ENCODE results near the gene OPCML. TPM values are rescaled to one million over a fixed set of nuclear protein-coding genes. Genes with fewer than 3 reads are reported as not detected.

Gene OPCML
- total RNA-seq, 1 donor from 2014 or later: 1.7 TPM

- Mint-ChIP-seq H3K36me3 (ENCODE audit: insufficient read depth) (no peaks in the 10 kb centered on the region), H3K4me1 (ENCODE audit: low read depth) (no peaks in the 10 kb centered on the region), H3K9me3 (ENCODE audit: low read depth) (no peaks in the 10 kb centered on the region), H3K27me3 (peaks cover 29% of the 10 kb centered on the region), H3K4me3 (ENCODE audit: low read depth) (no peak overlapping the region), H3K27ac (no peak overlapping the region)
- DNase-seq (ENCODE audit: low spot score, unreplicated experiment): no peak
- no peak for TF ChIP-seq CTCF (IDR thresholded peaks at IDR 0.05; ENCODE audit: unreplicated experiment)
Observed at GRCh38 chr11:132888226-132888625, 644.1 kb downstream of the OPCML start.

GRCh38 chr11:132886335-132886734, 646.0 kb downstream of the OPCML start:
- no peaks in the 10 kb centered on the region for H3K36me3 Mint-ChIP-seq (ENCODE audit: insufficient read depth)
- H3K4me1 Mint-ChIP-seq (ENCODE audit: low read depth): no peaks in the 10 kb centered on the region
- H3K27ac Mint-ChIP-seq: no peak overlapping the region
- H3K27me3 Mint-ChIP-seq: peaks cover 37% of the 10 kb centered on the region
- no peak overlapping the region for H3K4me3 Mint-ChIP-seq (ENCODE audit: low read depth)
- no peak for TF ChIP-seq CTCF (IDR thresholded peaks at IDR 0.05; ENCODE audit: unreplicated experiment)
- H3K9me3 Mint-ChIP-seq (ENCODE audit: low read depth): no peaks in the 10 kb centered on the region
- DNase-seq (ENCODE audit: low spot score, unreplicated experiment): no peak

GRCh38 chr11:132883241-132883640, 649.1 kb downstream of the OPCML start:
- H3K27me3 Mint-ChIP-seq: peaks cover 36% of the 10 kb centered on the region
- H3K9me3 Mint-ChIP-seq (ENCODE audit: low read depth): no peaks in the 10 kb centered on the region
- no peak overlapping the region for H3K27ac Mint-ChIP-seq
- no peak for TF ChIP-seq CTCF (IDR thresholded peaks at IDR 0.05; ENCODE audit: unreplicated experiment)
- H3K4me1 Mint-ChIP-seq (ENCODE audit: low read depth): no peaks in the 10 kb centered on the region
- H3K36me3 Mint-ChIP-seq (ENCODE audit: insufficient read depth): no peaks in the 10 kb centered on the region
- H3K4me3 Mint-ChIP-seq (ENCODE audit: low read depth): no peak overlapping the region
- no peak for DNase-seq (ENCODE audit: low spot score, unreplicated experiment)

- no peaks in the 10 kb centered on the region for H3K36me3 Mint-ChIP-seq (ENCODE audit: insufficient read depth)
- H3K4me3 Mint-ChIP-seq (ENCODE audit: low read depth): no peak overlapping the region
- no peaks in the 10 kb centered on the region for H3K9me3 Mint-ChIP-seq (ENCODE audit: low read depth)
- no peaks in the 10 kb centered on the region for H3K4me1 Mint-ChIP-seq (ENCODE audit: low read depth)
- H3K27ac Mint-ChIP-seq: no peak overlapping the region
- TF ChIP-seq CTCF (IDR thresholded peaks at IDR 0.05; ENCODE audit: unreplicated experiment): no peak
- H3K27me3 Mint-ChIP-seq: peaks cover 30% of the 10 kb centered on the region
- no peak for DNase-seq (ENCODE audit: low spot score, unreplicated experiment)
Observed at GRCh38 chr11:132881622-132882021, 650.7 kb downstream of the OPCML start.

- Mint-ChIP-seq H3K4me1 (ENCODE audit: low read depth) (peaks cover 10% of the 10 kb centered on the region), H3K9me3 (ENCODE audit: low read depth) (no peaks in the 10 kb centered on the region), H3K4me3 (ENCODE audit: low read depth) (no peak overlapping the region), H3K27me3 (peaks cover 19% of the 10 kb centered on the region), H3K36me3 (ENCODE audit: insufficient read depth) (no peaks in the 10 kb centered on the region), H3K27ac (no peak overlapping the region)
- DNase-seq (ENCODE audit: low spot score, unreplicated experiment): no peak
- no peak for TF ChIP-seq CTCF (IDR thresholded peaks at IDR 0.05; ENCODE audit: unreplicated experiment)
Observed at GRCh38 chr11:132878111-132878510, 654.2 kb downstream of the OPCML start.
